ENCODE results near the gene DHX36.

The DHX36 gene

DNA sequence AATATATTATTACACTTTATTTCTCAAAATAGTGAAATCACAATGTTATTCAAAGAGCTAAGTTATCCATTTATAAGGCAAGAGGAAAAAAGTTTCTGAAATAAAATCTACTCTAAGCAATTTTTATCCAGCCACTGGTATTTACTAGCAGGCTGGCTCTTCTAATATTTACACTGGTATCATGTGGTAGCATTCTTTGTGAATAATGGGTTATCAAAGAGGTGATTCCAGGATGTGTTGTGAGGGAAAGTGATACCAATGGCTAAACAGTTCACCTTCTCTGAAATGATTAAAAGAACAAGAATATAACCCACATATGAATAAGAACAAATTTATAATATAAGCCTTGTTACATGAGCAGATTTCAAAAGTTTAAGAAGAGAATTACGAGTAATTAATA, 44.1 kb downstream of the DHX36 start:
- DNase-seq (ENCODE audit: low spot score), result no peak

DNA sequence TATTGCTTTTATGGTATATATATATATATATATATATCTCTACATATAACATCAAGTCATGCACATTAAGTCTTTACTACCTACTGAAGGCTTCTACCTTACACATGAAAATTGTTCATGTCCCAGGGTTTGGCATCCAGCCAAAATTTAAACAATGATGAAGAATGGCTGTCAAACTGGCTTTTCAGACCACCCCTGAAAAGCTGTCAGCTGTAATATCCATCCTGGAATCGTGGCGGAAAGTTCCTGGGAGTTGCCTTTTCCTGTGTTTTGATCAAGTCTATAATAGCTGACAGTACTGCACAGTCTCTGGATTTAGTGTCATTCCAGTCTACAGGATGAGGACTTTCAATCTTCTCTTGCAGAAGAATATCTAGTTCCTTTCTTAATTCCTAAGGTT, 48.3 kb downstream of the DHX36 start:
- peak; percentile 14 for DNase-seq (ENCODE audit: low spot score)

DNA sequence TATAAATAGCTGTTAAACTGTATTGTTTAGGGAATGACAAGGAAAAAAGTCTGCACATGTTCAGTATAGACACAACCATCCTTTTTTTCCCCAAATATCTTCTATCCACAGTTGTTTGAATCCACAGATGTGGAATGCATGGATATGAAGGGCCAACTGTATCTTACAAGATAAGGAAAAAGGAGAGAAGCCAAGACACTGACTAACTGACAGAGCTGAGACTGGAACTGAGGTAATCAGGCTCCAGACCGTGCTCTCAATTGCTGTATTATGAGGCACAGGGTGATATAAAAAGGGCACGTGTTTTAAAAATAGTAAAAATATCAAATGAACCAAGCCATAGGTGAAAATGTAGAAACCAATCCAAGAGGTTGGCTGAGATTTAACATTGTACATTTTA, 49.0 kb downstream of the DHX36 start:
- no peak for DNase-seq (ENCODE audit: low spot score)

DNA sequence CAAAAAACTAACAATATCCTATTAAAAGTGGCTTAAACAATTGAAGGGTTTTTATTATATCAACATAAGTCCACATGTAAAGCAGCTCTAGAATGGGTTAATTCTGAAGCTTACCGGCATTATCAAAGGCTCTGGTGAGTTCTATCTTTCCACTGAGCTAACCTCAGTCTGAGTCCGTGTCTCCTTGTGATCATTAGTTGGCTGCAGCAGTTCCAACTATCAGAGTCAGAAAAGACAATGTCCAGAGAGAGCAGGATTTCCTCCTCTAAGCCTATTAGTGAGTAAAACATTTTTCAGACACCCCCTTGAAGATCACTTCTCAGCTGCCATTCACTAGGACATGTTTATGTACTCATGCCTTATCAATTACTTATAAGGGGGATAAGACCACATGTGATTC, 49.9 kb downstream of the DHX36 start:
- DNase-seq (ENCODE audit: low spot score), result no peak

DNA sequence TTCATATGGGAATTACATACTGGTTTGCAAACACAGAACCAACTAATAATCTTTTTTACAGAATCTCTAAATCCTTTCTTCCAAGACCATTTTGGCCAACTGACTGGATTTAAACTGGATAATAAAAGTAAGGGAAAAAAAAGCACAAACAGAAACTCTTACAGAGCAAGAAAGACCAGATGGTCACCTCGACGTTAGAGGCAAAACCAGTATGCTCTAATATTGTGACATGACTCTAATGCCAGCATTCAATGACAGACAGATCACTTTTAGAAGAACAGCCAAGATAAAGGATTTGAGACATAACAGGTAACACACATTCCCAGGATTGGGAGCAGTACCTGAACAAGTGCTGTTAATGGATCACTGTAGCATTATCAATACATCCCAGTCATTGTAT, 50.9 kb downstream of the DHX36 start:
- DNase-seq (ENCODE audit: low spot score), result no peak

DNA sequence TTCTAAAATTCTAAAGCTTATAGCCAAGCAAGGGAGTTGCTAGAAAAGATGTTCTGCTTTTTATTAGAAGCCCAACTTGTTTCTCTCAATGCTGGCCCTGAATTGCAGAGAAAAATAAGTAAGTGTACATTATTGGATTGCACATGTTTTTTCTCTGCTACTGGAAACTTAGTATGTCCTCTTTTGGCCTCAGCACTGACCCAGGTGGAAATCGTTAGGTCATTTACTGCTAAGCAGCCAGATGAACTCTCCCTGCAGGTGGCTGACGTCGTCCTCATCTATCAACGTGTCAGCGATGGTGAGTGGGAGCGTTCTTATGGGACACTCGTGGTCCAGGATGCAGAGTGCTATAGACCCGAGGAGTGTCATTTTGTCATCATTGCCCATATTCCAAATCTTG, 69.8 kb downstream of the DHX36 start:
- no peak for DNase-seq (ENCODE audit: low spot score)

DNA sequence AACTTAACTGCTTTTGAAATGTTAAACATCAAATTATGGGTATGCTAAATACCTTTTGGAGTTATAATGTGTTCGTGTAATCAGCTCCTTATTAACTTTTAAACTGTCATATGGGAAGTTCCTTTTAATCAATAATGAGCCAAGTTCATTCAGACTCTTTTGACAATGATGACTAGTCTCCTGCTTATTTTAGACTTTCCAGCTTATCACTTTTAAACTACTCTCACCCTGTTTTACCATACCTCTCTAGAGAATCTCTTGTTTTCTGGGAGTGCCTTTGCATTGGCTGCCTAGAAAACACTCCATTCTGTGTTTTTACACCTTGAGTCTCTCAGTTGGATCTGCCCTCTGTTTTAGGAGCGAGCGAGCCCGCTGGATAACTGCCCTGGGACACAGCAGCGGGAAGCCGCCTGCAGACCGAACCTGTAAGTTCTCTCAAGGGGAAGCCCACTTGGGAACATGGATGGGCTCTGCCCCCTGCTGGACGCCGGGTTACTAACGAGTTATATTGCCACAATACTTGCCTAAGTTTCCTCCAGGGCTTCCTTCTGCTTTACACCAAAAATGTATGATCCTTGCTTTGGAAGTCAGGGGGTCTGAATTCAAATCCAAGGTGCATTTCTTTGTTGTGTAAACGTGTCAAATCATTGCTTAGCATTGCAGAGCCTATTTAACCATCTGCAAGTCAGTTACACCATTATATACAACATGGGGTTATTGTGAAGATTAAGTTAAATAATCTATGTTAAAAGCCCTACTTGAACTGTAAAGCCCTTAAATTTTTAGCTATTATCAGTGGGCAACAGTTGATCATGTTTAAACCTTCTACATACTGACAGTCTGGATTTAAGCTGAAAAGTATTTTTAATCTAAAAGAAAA, 71.3 kb downstream of the DHX36 start:
- peak; percentile 81 for DNase-seq (ENCODE audit: low spot score)

DNA sequence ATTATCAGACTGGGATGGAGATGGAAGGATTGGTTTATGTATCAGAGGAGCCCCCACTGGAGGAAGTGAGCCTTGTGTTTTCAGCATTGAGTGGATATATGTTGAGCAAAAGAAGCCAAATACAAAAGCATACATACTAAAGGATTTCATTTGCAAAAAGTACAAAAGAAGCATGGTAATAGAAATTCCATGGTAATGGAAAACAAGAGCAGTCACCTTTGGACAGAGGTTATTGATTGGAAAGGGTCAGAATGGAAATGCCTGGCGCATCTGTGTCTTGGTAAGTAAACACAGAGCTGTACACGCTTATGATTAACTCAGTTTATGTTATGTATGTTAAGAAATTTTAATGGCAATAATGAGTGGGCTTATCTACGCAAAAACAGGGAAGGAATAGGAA, 72.7 kb downstream of the DHX36 start:
- no peak for DNase-seq (ENCODE audit: low spot score)

DNA sequence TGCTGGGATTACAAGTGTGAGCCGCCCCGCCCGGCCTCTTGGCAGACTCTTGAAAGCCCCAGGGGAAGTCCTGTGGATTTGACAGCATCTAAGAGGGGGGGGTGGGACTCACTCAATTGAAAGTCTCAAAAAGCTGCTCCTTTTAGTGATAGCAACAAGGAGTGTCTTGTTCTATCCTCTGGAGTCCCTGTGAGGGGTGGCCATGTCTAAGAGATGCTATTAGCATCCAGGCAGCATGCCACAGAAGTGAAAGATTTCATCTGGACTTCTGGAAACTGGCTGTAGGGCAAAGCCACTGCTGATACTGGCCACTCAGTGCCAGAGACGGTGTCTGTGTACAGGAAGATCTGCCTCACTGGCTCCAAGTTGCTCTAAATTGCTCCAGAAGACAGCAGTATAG, 74.0 kb downstream of the DHX36 start:
- DNase-seq (ENCODE audit: low spot score), result no peak

DNA sequence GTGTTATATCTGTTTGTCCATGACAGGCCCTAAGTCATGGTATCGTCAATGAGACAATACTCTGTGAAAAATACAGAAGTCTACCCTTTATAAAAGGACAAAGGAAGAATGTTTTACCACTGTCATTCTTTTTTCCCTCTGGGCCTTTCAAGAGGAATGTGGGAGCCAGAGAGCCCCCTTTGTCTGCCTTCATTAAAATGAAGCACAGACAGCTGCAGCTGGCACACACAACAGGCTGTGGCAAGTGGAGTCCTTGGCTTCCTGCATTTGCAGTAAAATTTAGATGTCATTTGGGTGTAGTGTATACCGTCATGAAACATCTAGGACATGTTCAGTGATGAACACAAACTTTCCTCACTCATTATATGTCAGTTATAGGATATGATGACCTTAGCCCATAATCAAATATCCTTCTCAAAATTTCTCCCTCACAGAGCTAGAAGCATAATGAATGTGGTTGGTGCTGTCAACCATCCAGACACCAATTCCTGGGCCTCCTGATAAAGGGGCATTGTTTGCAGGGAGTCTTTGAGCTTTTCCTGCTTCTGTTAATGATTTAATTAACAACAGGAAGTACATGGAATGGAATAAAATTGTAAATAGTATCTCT, 76.4 kb downstream of the DHX36 start:
- no peak for DNase-seq (ENCODE audit: low spot score)

DNA sequence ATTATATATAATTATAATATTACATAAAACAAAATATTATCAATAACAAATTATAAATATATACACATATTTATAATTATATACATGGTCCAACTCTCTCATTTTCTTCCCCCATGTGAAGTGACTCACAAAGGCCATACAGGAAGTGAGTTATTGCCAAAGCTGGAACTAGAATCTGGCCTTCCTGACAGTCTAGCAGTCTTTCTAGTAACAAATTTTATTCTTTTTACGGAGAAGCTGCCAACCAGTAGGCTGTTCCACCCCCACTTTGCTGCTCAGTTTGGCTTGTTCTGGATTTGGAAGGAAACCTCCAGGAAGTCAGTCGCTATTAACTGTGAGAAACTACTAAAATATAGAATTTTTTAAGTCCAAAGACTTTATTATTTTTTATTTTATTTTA, 79.6 kb downstream of the DHX36 start:
- DNase-seq (ENCODE audit: low spot score), result peak; percentile 76

DNA sequence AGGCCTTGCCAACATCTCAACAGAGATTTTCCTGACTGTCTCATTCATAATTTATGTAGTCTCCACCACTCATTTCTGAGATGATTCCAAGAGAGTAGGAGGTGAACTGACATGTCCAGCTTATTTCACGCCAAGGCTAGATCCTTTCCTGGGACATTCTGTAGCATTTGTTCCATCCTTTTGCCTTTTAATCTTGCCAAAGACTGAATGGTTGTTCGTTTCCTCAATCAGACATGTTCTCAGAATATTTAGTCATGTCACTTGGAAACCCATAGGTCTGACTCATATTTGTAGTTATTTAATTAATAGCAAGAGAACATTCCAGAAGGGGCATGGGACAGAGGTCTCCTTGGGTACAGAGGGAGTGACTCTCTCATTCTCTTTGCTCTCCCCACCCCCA, 80.9 kb downstream of the DHX36 start:
- no peak for DNase-seq (ENCODE audit: low spot score)

DNA sequence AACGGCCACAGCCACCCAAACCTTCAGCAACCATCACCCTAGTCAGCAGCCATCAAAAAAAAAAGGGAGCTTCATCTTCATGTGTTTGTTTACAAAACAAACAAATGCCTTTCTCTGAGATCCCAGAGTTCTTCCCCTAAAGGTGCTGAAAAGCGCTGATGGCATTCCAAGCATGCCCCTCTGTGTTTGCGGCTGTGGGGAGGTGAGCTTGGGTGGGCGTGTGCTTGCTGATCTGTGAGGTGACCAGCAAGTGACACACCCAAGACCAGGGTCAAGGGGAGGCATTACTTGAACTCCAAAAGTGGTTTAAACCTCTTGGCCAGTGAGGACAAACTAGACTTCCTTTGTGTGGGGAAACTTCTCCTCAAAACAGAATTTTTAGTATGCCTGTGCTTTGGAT, 81.5 kb downstream of the DHX36 start:
- DNase-seq (ENCODE audit: low spot score), result no peak

DNA sequence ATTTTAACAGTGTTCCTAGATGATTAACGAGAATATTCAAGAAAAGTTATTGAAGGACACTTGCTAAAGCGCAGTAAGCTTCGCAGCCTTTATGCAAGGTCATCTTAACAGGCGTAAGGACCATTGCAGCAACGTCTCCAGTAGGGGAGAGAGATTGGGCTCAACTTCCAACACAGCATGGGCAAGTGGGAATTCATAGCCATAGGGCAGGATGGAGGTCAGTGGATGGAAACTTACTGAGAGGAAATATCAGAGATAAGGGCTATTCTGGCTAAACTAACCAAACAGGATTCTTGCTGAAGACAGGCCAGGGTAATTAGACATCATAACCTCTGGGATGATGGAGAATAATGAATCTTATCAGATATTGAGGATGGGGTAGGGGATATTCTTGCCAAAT, 82.8 kb downstream of the DHX36 start:
- DNase-seq (ENCODE audit: low spot score), result no peak

DNA sequence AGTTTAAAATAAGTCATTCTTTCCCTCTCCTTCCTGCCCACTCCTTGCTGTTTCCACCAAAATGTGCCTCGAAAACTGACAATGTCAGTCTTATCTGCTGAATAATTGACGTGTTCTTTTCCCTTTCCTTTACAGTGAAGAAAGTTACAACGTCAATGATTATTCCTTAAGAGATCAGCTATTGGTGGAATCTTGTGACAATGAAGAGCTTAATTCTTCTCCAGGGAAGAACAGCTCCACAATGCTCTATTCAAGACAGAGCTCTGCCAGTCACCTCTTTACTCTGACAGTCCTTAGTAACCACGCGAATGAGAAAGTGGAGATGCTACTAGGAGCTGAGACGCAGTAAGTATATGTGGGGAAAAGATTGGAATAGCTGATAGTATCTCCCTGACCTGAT, 84.1 kb downstream of the DHX36 start:
- no peak for DNase-seq (ENCODE audit: low spot score)

DNA sequence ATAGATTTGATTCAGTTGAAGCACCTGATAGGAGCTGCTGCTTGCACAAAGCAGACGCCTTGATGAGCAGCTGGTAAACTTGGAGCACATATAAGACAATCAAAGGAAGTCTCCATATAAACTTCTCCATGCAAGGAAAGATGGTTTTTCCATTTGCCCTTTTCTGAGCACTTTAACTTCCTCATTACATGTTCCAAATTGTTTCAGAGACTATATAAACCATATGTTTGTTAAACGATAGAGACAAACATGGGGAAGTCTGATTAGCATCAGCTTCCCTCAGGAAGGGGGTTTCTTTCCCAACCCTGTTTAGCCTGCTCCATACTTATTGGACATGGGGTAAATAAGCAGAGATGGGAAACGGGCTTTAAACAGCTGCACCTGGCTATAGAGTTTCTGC, 88.0 kb downstream of the DHX36 start:
- DNase-seq (ENCODE audit: low spot score), result no peak

DNA sequence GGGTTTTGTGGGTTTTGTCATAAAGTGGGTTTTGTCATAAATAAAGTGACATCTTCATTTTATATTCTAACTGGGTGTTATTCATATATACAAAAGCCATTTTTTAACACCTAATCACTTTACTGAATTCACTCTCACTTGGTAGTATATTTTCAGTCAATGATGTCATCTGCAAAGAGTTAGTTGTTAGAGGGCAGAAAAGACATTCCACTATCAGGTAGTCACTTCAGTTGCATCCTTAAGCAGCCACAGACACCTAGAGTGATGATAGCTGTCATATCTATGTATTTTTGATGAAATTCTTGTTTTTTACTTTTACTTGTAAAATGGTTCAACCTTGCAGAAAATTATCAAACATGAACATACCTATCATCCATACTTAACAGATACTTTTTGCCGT, 89.0 kb downstream of the DHX36 start:
- no peak for DNase-seq (ENCODE audit: low spot score)

DNA sequence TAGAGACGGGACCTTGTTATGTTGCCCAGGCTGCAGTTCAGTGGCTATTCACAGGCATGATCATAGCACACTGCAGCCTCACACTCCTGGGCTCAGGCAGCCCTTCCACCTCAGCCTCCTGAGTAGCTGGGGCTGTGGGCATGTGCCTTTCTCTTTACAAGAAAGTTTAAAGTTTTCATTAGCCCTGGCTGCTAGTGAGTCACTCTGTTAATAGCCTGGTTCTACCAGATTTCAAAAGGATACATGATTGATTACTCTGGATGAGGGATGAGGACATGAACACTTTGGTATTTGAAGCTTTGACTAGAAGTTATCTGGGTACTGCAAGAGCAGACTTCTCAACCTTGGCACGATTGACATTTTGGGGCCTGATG, 95.1 kb downstream of the DHX36 start:
- no peak for DNase-seq (ENCODE audit: low spot score)

DNA sequence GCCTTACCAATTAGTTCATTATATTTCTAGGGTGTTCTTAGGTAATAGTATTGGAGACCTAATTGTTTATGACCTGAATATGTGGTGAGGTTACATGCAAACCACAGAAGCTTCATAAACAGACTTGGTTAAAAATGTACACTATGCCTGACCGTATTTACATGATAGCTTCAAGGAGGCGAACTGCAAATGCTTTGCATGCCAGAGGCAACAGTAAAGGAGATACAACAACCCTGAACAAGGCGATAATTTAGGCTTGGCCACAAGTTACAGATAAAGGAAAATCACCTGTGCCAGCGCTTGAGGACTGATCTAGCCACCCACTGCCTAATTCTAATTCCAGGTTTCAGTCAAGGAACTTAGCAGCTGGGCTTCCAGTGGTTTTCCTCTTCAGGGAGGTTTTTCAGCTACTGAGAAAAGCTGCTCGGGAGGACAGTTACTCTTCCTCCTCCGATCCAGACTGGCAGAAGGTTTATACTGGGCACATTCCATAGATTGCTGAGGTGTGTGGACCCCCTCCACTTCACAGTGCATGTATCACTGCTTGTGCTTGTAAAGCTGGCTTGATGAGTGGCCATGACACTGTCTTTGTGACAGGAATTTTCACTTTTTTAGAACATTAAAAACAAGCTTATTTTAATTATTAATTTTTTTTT, 95.6 kb downstream of the DHX36 start:
- no peak for DNase-seq (ENCODE audit: low spot score)

DNA sequence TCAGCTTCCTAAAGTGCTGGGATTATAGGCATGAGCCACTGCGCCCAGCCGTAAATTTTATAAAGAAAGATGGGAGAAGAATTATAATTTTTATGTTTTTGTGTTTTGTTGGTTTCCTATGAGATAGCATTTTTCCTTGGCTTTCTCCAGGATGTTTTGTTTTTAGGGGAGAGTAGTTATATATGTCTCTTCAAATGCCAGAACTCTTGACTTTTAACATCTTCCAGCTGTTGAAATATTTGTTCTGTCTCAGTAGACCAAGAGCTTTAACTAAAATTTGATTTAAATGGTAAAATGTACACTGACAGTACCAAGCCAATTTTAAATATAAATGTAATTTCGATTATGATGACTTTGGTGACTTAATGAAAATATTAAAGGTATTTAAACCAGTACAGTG, 96.8 kb downstream of the DHX36 start:
- no peak for DNase-seq (ENCODE audit: low spot score)

DNA sequence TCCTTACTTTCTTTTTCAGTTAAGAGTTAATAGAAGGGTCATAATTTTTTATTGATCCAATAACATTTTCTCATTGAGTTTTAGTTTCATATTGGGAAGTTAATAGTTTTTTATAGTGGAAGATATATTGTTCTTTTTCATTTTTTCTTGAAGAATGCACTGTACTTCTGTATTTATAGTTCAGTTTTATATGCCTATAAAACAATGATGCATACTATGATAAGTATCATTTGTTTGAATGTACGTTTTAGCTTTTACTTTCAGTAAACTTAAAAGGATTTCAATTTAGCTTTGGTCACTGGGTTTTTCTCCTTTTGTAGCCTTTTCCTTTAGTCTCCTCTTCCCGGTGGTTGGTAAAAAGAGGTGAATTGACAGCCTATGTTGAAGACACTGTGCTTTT, 98.8 kb downstream of the DHX36 start:
- no peak for DNase-seq (ENCODE audit: low spot score)

DNA sequence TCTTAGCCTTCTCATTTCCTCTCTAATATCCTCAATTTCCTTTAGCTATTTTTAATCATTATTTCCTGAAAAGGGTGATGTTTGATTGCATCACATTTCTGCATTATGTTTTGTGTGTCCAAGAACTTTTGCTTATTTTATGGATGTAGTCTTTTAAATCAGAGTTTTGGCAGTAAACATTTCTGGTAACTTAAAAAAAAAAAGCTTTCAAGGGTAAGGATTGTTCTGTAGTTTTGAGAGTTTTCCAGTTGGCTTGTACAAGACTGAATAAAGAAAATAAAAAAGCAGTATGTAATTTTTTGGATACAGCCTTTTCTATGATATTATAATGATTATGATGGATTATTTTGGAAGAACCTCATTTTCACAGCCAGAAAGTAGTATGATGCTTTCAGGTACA, 99.4 kb downstream of the DHX36 start:
- no peak for DNase-seq (ENCODE audit: low spot score)

DNA sequence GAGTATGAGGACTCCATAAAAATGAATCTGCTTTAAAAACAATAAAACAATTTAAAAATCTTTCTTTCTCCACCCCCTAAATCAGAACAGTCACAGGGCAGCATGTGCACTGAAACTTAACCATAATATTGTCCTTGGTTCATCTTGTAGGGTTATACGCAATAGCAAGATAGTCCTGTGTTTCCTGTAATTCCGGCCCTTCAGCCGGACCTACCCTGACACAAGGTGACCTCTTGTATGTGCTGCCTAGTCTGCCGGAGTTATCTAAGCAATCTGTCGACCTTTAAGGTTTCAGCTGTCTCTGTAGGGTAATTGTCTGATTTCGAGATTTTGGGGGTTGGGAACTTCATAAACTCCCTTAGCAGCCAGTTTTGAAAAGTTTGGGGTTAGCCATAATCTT, 99.9 kb downstream of the DHX36 start:
- no peak for DNase-seq (ENCODE audit: low spot score)

DNA sequence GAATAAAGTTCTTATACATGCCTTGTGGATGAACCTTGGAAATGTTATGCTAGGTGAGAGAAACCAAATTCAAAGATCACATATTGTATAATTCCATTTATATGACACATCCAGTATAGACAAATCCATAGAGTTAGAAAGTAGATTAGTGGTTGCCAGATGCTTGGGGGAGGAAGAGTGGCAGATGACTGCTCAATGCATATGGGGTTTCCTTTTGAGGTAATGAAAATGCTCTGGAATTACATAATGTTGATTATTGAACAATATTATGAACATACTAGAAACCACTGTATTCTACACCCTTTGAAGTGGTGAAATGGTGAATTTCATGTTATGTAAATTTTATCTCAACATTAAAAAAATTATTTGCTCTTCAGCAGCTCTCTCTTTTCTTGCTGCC, 100.8 kb downstream of the DHX36 start:
- DNase-seq (ENCODE audit: low spot score), result no peak

Data from kidney capillary endothelial cell (primary cell).